IMR-90 (cell line): ENCODE measurements around the gene ZNF469. TPM values are rescaled to one million over a fixed set of nuclear protein-coding genes. Genes with fewer than 3 reads are reported as not detected.

ENCODE experiments used
- ATAC-seq: fragments of 200-7000 bp; cut with Tn5 transposase; 2 replicates; pipeline ENCODE4 v1.9.1; 2020; ENCODE audit warnings: low read depth, mild to moderate bottlenecking, moderate library complexity
- BruUV-seq: library from RNA; stranded (reverse); fragments of 400-500 nt; replicated peaks from 2 replicates; lab custom pipeline; 2021; lab: Mats Ljungman, UMichigan
- CTCF ChIA-PET: fragments of 300-600 bp; formaldehyde crosslinking; extraction: SDS; loops from one replicate; lab custom pipeline; 2021; ENCODE audit warnings: antibody characterized with exemption; lab: Yijun Ruan, JAX
- POLR2A ChIA-PET: fragments of 300-600 bp; sonication (Branson Sonifier 250); formaldehyde crosslinking; loops from one replicate; lab custom pipeline; 2022; ENCODE audit warnings: antibody characterized with exemption; ENCODE audit not compliant: unreplicated experiment; lab: Charles Lee
- DNase-seq: peaks from one replicate; pipeline ENCODE4 v3.0.0; 2013
- H2AFZ ChIP-seq: replicated peaks from 2 replicates; pipeline ENCODE3; 2013; ENCODE audit warnings: low read length, mild to moderate bottlenecking; ENCODE audit not compliant: poor library complexity
- H2AK5ac ChIP-seq: 2 replicates; pipeline ENCODE4 v1.6.1; 2013; ENCODE audit warnings: low read depth, low read length, inconsistent platforms
- H2AK9ac ChIP-seq: replicated peaks from 2 replicates; pipeline ENCODE3; 2013; ENCODE audit warnings: mild to moderate bottlenecking, low read depth, low read length, moderate library complexity; ENCODE audit not compliant: poor library complexity
- H2BK120ac ChIP-seq: 2 replicates; pipeline ENCODE4 v1.6.1; 2013; ENCODE audit warnings: low read depth, low read length, inconsistent platforms
- H2BK15ac ChIP-seq: 3 replicates; pipeline ENCODE4 v1.6.1; 2013; ENCODE audit warnings: low read depth, low read length, inconsistent platforms
- H2BK20ac ChIP-seq: 2 replicates; pipeline ENCODE4 v1.6.1; 2013; ENCODE audit warnings: low read depth, mild to moderate bottlenecking, inconsistent platforms, low read length, moderate library complexity
- H2BK5ac ChIP-seq: 2 replicates; pipeline ENCODE4 v1.6.1; 2013; ENCODE audit warnings: mild to moderate bottlenecking, low read depth, low read length, inconsistent platforms; ENCODE audit not compliant: poor library complexity, severe bottlenecking
- H3K14ac ChIP-seq: replicated peaks from 2 replicates; pipeline ENCODE4 v1.6.1; 2013; ENCODE audit warnings: low read depth, low read length, inconsistent platforms
- H3K18ac ChIP-seq: 2 replicates; pipeline ENCODE4 v1.6.1; 2013; ENCODE audit warnings: low read depth, low read length, control low read depth
- H3K23ac ChIP-seq: 2 replicates; pipeline ENCODE4 v1.6.1; 2013; ENCODE audit warnings: low read depth, low read length, inconsistent platforms
- H3K27ac ChIP-seq: 2 replicates; pipeline ENCODE4 v1.5.1; 2013; ENCODE audit warnings: mild to moderate bottlenecking, control low read depth, low read length; ENCODE audit not compliant: insufficient read depth
- H3K27me3 ChIP-seq: 2 replicates; pipeline ENCODE4 v1.6.1; 2013; ENCODE audit warnings: low read length; ENCODE audit not compliant: control insufficient read depth, insufficient read depth
- H3K36me3 ChIP-seq: 2 replicates; pipeline ENCODE4 v1.6.1; 2013; ENCODE audit warnings: low read length, mixed read lengths; ENCODE audit not compliant: control insufficient read depth, insufficient read depth
- H3K4ac ChIP-seq: 2 replicates; pipeline ENCODE4 v1.6.1; 2013; ENCODE audit warnings: low read depth, low read length, inconsistent platforms
- H3K4me1 ChIP-seq: 2 replicates; pipeline ENCODE4 v1.6.1; 2013; ENCODE audit warnings: low read length, mixed read lengths; ENCODE audit not compliant: control insufficient read depth, insufficient read depth
- H3K4me2 ChIP-seq: 2 replicates; pipeline ENCODE4 v1.6.1; 2013; ENCODE audit warnings: low read depth, mild to moderate bottlenecking, control low read depth, low read length, moderate library complexity
- H3K4me3 ChIP-seq: 2 replicates; pipeline ENCODE4 v1.5.1; 2013; ENCODE audit warnings: low read depth, mild to moderate bottlenecking, control low read depth, low read length, moderate library complexity; ENCODE audit not compliant: insufficient read depth
- H3K56ac ChIP-seq: 2 replicates; pipeline ENCODE4 v1.6.1; 2013; ENCODE audit warnings: low read length, inconsistent platforms; ENCODE audit not compliant: insufficient read depth; ENCODE audit errors: extremely low read depth
- H3K79me1 ChIP-seq, 2 experiments: 2 replicates each; pipeline ENCODE4 v1.6.1; 2013; ENCODE audit warnings: low read length in 2 of 2, inconsistent platforms in 1 of 2, low read depth in 1 of 2
- H3K9ac ChIP-seq: 2 replicates; pipeline ENCODE4 v1.6.1; 2013; ENCODE audit warnings: low read depth, low read length, control low read depth
- H3K9me1 ChIP-seq: 2 replicates; pipeline ENCODE4 v1.6.1; 2013; ENCODE audit warnings: low read length, inconsistent platforms; ENCODE audit not compliant: insufficient read depth
- H3K9me3 ChIP-seq: 2 replicates; pipeline ENCODE4 v1.6.1; 2013; ENCODE audit warnings: low read length; ENCODE audit not compliant: control insufficient read depth, insufficient read depth
- H4K20me1 ChIP-seq: 2 replicates; pipeline ENCODE4 v1.6.1; 2013; ENCODE audit warnings: low read length, inconsistent platforms; ENCODE audit not compliant: insufficient read depth
- H4K5ac ChIP-seq: 2 replicates; pipeline ENCODE4 v1.6.1; 2013; ENCODE audit warnings: mild to moderate bottlenecking, low read depth, low read length, control low read depth
- H4K8ac ChIP-seq, 2 experiments: 2 replicates each; pipeline ENCODE4 v1.6.1; 2013; ENCODE audit warnings: low read depth in 2 of 2, low read length in 2 of 2, control low read depth in 1 of 2, inconsistent platforms in 1 of 2
- H4K91ac ChIP-seq: 2 replicates; pipeline ENCODE4 v1.6.1; 2013; ENCODE audit warnings: low read depth, low read length, inconsistent platforms; ENCODE audit not compliant: insufficient read depth
- BHLHE40 ChIP-seq: fragments of 150-350 bp; IDR thresholded peaks from 2 replicates; pipeline ENCODE4 v1.6.1; 2016; ENCODE audit warnings: mild to moderate bottlenecking, low read depth, low read length
- CHD1 ChIP-seq: IDR thresholded peaks from 2 replicates; pipeline ENCODE4 v1.6.1; 2012; ENCODE audit warnings: low read depth, low read length, improper control_type of control experiment
- FOS ChIP-seq: fragments of 150-350 bp; IDR thresholded peaks from 2 replicates; pipeline ENCODE4 v1.6.1; 2016; ENCODE audit warnings: low read depth, low read length
- MAFK ChIP-seq: IDR thresholded peaks from 2 replicates; pipeline ENCODE4 v1.6.1; 2012; ENCODE audit warnings: low read depth, low read length, improper control_type of control experiment
- MAZ ChIP-seq: IDR thresholded peaks from 2 replicates; pipeline ENCODE4 v1.6.1; 2012; ENCODE audit warnings: low read depth, mild to moderate bottlenecking, low read length, improper control_type of control experiment, moderate library complexity, borderline replicate concordance
- MXI1 ChIP-seq: IDR thresholded peaks from 2 replicates; pipeline ENCODE4 v1.6.1; 2012; ENCODE audit warnings: low read depth, mild to moderate bottlenecking, low read length, moderate library complexity, borderline replicate concordance
- NFE2L2 ChIP-seq: fragments of 150-350 bp; IDR thresholded peaks from 2 replicates; pipeline ENCODE4 v1.6.1; 2016; ENCODE audit warnings: low read depth, mild to moderate bottlenecking, low read length
- POLR2A ChIP-seq: IDR thresholded peaks from 2 replicates; pipeline ENCODE4 v1.6.1; 2012; ENCODE audit warnings: mild to moderate bottlenecking, low read depth, low read length
- RAD21 ChIP-seq: IDR thresholded peaks from 2 replicates; pipeline ENCODE4 v1.6.1; 2012; ENCODE audit warnings: low read length, improper control_type of control experiment
- RCOR1 ChIP-seq: IDR thresholded peaks from 2 replicates; pipeline ENCODE4 v1.6.1; 2012; ENCODE audit warnings: mild to moderate bottlenecking, low read length, improper control_type of control experiment; ENCODE audit not compliant: insufficient replicate concordance
- RFX5 ChIP-seq: IDR thresholded peaks from 2 replicates; pipeline ENCODE4 v1.8.0; 2012; ENCODE audit warnings: low read depth, mild to moderate bottlenecking, low read length, moderate library complexity
- SMC3 ChIP-seq: fragments of 150-350 bp; IDR thresholded peaks from 2 replicates; pipeline ENCODE4 v1.6.1; 2016; ENCODE audit warnings: low read depth, mild to moderate bottlenecking, antibody characterized with exemption, low read length, moderate library complexity
- WGBS, 2 experiments: methylation state at CpG; one replicate each; pipeline versions ENCODE4 v1.1.5 to v1.1.7; 2013; ENCODE audit warnings: missing lambda C conversion rate in 2 of 2; ENCODE audit not compliant: insufficient read length in 1 of 2; ENCODE audit errors: extremely low coverage in 2 of 2; 5-methylcytosine and 5-hydroxymethylcytosine counted together
- dilution Hi-C: fragments of 300-500 bp; cut with HindIII; formaldehyde crosslinking; loops from one replicate; pipeline ENCODE4 v1.14.3; 2018; ENCODE audit warnings: low sequenced_read_pairs; ENCODE audit not compliant: unreplicated experiment
- in situ Hi-C: fragments of 300-500 bp; cut with MboI; formaldehyde crosslinking; loops from 3 replicates; pipeline ENCODE4 v1.14.3; 2019; ENCODE audit warnings: low sequenced_read_pairs, inconsistent platforms, mixed read lengths
- intact Hi-C: fragments of 100-400 bp; cut with micrococcal nuclease; formaldehyde crosslinking; loops from 2 replicates; pipeline ENCODE4 v1.10.0; 2022
- polyA plus RNA-seq, 3 experiments: library from polyadenylated mRNA; depleted of rRNA; stranded (reverse); fragments of >200 nt; gene quantifications; 2 replicates each; pipeline ENCODE4 v1.2.3, GENCODE V29; 2012; ENCODE audit warnings: low replicate concordance in 1 of 3
- total RNA-seq: library from RNA; depleted of rRNA; stranded (reverse); fragments of >200 nt; gene quantifications from 2 replicates; pipeline ENCODE4 v1.2.3, GENCODE V29; 2012
- TF ChIP-seq, protein P1 (sequence below): fragments of 150-350 bp; IDR thresholded peaks from 2 replicates; pipeline ENCODE4 v1.6.1; 2017; ENCODE audit warnings: mild to moderate bottlenecking, antibody characterized with exemption, low read length, low read depth
- TF ChIP-seq, protein P2 (sequence below): conservative IDR thresholded peaks from 2 replicates; pipeline ENCODE4 v1.5.1; 2012; ENCODE audit warnings: mild to moderate bottlenecking, low read depth, low read length, improper control_type of control experiment
- TF ChIP-seq, protein P3 (sequence below): fragments of 150-350 bp; IDR thresholded peaks from 2 replicates; pipeline ENCODE4 v1.6.1; 2016; ENCODE audit warnings: low read depth, mild to moderate bottlenecking, low read length, moderate library complexity, borderline replicate concordance

ZNF469 gene
- total and polyA plus RNA-seq, 2 of the 4 experiments (the other 2 are of a cell fraction) = 1.1 to 13.3 TPM

DNA sequence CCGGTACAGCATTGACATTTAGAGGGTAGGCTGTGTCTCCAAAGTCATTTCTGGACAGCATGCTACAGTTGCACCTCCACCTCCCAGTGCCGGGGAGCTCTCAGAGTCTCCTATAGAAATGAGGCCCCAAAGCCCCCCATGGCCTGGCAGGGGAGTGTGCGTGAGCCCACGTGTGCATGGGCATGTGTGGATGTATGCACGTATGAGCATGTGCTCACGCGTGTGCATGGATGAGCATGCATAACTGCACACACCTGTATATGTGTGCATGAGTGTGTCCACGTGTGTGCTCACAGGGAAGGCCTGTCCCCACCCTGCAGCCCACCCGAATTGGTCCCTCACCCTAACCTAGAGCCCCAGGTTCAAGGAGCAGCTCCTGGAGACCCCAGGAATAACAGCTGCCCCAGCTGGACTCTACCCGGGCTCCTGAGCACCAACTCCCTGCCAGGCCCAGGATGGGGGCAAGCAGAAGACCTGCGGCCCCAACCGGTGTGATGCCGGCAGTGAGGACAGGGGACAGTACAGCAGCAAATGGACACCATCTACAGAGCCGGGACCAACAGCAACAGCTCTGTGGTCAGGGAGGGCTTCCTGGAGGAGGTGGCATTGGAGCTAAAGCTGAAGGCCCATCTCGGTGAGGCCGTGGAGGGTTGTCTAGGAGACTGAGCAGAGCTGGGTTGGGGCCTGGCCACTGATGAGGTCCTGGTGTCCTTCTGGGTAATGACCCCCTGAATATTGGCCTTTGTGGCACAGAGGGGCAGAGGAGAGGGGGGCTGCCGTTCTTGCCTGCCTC is 35.1 kb downstream of the ZNF469 start:
- no peaks in the 10 kb centered on the region for H3K27me3 ChIP-seq
- no peak overlapping the region for H2AK9ac ChIP-seq
- no TSS peak for BruUV-seq
- dilution Hi-C loops (no loop called here), intact Hi-C loops (no loop called here), in situ Hi-C loops (no loop called here)
- no peaks in the 10 kb centered on the region for H3K9me3 ChIP-seq
- no peak overlapping the region for H2BK15ac ChIP-seq
- no peak overlapping the region for H3K14ac ChIP-seq
- H3K9ac ChIP-seq = no peak overlapping the region
- H4K5ac ChIP-seq = no peak overlapping the region
- no peak overlapping the region for H4K91ac ChIP-seq
- H3K79me1 ChIP-seq = peaks cover 23 to 94% of the 10 kb centered on the region in 2 experiments
- ATAC-seq = no peak
- H4K8ac ChIP-seq = no peak overlapping the region
- CTCF ChIA-PET = no interaction called here
- H3K4ac ChIP-seq = no peak overlapping the region
- no peak overlapping the region for H3K4me3 ChIP-seq
- H3K4me1 ChIP-seq = no peaks in the 10 kb centered on the region; the same call in 1 of the 2 replicates
- WGBS, 2 experiments = 100% methylated on average over 2 of the region's 17 CpGs; no CpG with 5 or more reads in 1 of the 2 experiments
- no peak overlapping the region for H3K27ac ChIP-seq
- H2BK120ac ChIP-seq = no peak overlapping the region
- H2AK5ac ChIP-seq = no peak overlapping the region
- peaks cover 54% of the 10 kb centered on the region for H3K36me3 ChIP-seq
- H3K23ac ChIP-seq = no peak overlapping the region
- H2BK5ac ChIP-seq = no peak overlapping the region
- H3K18ac ChIP-seq = no peak overlapping the region
- H2BK20ac ChIP-seq = no peak overlapping the region
- peaks cover 15% of the 10 kb centered on the region for H3K9me1 ChIP-seq
- no peak for DNase-seq
- peak overlapping the region; percentile 24 for H2AFZ ChIP-seq
- peaks cover 100% of the 10 kb centered on the region for H4K20me1 ChIP-seq
- no peak overlapping the region for H3K56ac ChIP-seq
- POLR2A ChIA-PET = no interaction called here
- no peak overlapping the region for H3K4me2 ChIP-seq
- TF ChIP-seq BHLHE40 (no peak), SMC3 (no peak), MAFK (no peak), POLR2A (no peak), FOS (no peak), MXI1 (no peak), RAD21 (no peak), NFE2L2 (no peak), CHD1 (no peak), RFX5 (no peak), MAZ (no peak), RCOR1 (no peak)
- TF ChIP-seq, protein P1, sequence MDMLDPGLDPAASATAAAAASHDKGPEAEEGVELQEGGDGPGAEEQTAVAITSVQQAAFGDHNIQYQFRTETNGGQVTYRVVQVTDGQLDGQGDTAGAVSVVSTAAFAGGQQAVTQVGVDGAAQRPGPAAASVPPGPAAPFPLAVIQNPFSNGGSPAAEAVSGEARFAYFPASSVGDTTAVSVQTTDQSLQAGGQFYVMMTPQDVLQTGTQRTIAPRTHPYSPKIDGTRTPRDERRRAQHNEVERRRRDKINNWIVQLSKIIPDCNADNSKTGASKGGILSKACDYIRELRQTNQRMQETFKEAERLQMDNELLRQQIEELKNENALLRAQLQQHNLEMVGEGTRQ = no peak
- TF ChIP-seq, protein P2, sequence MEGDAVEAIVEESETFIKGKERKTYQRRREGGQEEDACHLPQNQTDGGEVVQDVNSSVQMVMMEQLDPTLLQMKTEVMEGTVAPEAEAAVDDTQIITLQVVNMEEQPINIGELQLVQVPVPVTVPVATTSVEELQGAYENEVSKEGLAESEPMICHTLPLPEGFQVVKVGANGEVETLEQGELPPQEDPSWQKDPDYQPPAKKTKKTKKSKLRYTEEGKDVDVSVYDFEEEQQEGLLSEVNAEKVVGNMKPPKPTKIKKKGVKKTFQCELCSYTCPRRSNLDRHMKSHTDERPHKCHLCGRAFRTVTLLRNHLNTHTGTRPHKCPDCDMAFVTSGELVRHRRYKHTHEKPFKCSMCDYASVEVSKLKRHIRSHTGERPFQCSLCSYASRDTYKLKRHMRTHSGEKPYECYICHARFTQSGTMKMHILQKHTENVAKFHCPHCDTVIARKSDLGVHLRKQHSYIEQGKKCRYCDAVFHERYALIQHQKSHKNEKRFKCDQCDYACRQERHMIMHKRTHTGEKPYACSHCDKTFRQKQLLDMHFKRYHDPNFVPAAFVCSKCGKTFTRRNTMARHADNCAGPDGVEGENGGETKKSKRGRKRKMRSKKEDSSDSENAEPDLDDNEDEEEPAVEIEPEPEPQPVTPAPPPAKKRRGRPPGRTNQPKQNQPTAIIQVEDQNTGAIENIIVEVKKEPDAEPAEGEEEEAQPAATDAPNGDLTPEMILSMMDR = no peak
- TF ChIP-seq, protein P3, sequence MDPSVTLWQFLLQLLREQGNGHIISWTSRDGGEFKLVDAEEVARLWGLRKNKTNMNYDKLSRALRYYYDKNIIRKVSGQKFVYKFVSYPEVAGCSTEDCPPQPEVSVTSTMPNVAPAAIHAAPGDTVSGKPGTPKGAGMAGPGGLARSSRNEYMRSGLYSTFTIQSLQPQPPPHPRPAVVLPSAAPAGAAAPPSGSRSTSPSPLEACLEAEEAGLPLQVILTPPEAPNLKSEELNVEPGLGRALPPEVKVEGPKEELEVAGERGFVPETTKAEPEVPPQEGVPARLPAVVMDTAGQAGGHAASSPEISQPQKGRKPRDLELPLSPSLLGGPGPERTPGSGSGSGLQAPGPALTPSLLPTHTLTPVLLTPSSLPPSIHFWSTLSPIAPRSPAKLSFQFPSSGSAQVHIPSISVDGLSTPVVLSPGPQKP = no peak
